Caki2 (cell line): Measurements from ENCODE around the gene S100A14. TPM values are rescaled to one million over a fixed set of nuclear protein-coding genes. Genes with fewer than 3 reads are reported as not detected.
"Not testable (repeated sequence)": the region's sequence is repeated elsewhere in the genome, so short reads cannot be mapped to it uniquely, and the experiment has no call there.

Experiments
- DNase-seq: peaks from one replicate; pipeline ENCODE4 v3.0.0-alpha.2; 2015; ENCODE audit warnings: low read depth
- in situ Hi-C: cut with HindIII; loops from 2 replicates; pipeline ENCODE4 v1.10.0; 2016; ENCODE audit warnings: low sequenced_read_pairs, low pct_unique_long_range_greater_than_20kb, mixed read lengths
- total RNA-seq: library from RNA; depleted of rRNA; stranded (reverse); fragments of >200 nt; shearing (Covaris generic); gene quantifications from 2 replicates; pipeline ENCODE4 v1.2.3, GENCODE V29; 2014; ENCODE audit warnings: low replicate concordance; rRNA removed

Gene S100A14
- total RNA-seq, 1 experiment from 2014 or later = not detected

DNA sequence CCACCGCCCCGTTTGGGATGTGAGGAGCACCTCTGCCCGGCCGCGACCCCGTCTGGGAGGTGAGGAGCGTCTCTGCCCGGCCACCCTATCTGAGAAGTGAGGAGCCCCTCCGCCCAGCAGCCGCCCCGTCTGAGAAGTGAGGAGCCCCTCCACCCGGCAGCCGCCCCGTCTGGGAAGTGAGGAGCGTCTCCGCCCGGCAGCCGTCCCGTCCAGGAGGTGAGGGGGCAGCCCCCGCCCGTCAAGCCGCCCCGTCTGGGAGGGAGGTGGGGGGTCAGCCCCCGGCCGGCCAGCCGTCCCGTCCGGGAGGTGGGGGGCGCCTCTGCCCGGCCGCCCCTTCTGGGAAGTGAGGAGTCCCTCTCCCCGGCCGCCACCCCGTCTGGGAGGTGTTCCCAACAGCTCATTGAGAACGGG, 41.0 kb downstream of the S100A14 start:
- in situ Hi-C loops, DNase-seq: not testable (repeated sequence)

DNA sequence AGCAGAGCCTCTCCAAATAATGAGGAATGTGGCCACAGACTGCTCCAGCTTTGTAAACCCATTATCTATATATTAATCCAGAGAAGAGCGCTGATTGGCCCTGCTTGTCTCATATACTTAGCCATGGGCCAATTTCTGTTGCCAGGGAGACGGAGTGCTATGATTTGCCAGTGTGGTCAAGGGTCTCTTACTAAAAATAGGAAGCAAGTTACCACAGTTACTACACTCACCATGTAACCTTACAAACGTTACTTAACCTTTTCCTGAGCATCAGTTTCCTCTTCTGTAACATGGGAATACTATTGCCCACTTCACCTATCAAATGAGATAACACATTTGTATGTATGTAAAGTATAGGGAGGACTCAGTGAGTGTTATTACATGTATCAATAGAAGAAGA, 42.8 kb downstream of the S100A14 start:
- DNase-seq = no peak
- in situ Hi-C loops = no loop called here

DNA sequence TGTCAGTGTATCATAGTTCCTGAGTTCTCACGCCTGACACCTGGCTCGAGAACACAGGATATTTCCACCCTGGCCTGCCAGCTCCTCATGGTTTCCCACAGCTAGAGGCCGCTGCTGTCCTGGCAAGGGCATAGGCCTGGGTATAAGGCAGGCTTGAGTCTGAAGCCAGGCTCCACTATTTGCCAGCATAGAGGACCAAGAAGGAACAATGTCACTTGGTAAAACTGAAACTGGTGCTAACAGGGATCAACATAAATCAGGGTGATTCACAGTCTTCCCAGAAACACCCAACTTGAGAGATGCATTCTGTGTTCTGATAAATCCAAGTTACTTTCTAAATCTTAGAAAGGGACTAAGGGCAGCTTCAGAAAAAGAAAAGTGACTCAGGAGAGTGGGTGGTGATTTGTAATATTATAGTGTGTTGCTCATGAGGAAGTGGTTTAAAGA, 43.5 kb downstream of the S100A14 start:
- DNase-seq = peak; percentile 77
- in situ Hi-C loops = no loop called here

DNA sequence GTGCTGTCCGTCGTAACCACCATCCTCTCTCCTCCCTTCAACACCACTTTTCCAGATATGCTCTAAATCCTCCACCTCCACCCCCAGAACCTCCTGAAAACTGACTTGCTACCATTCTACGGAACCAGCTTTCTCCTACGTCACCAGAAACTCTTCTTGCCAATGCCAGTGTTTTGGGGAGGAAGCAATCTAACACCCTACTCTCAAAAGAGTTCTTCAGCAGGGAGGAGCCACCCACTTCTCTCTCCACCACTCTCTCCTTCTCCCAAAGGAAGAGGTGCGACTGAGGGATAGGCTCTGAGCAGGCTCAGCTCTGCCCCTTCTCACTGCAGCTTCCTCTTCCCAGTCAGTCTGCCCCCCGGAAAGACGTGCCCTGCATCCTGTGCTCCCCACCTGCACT, 44.4 kb downstream of the S100A14 start:
- in situ Hi-C loops = no loop called here
- no peak for DNase-seq

DNA sequence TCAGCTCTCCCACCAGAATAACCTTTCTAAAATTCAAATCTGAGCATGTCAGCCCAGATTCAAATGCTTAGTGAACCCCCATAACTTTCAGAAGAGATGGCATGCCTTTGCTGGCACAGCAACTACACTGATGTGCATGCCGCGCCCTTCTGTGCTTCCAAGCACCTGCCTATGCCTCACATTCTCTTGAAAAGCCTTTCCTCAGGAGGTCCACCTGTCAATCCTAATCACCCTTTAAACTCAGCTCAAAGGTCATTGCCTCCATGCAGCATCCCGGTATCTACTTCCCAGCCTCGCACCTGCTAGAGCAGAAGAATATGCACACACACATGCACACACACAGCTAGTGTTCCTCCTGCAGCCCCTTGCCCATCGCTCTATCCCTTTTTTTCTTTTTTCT, 45.3 kb downstream of the S100A14 start:
- no peak for DNase-seq
- in situ Hi-C loops = no loop called here

DNA sequence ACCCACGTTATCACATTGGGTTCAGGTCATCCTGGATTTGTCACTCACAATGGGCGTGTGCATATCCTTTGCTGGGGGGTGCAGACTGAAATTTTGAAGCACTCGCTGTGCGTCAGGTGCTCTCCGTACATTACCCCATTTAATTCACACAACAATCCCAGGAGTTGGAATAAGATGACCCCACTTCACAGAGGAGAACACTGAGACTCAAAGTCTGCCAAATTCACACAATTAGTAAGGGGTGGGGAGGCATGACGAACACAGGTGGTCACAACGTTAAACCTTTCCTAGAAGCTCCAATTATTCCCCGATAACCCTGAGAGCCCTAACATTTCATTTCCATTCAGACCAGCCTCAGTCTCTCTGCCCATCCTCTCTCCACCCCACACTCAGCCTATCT, 46.7 kb downstream of the S100A14 start:
- in situ Hi-C loops = no loop called here
- DNase-seq = no peak

DNA sequence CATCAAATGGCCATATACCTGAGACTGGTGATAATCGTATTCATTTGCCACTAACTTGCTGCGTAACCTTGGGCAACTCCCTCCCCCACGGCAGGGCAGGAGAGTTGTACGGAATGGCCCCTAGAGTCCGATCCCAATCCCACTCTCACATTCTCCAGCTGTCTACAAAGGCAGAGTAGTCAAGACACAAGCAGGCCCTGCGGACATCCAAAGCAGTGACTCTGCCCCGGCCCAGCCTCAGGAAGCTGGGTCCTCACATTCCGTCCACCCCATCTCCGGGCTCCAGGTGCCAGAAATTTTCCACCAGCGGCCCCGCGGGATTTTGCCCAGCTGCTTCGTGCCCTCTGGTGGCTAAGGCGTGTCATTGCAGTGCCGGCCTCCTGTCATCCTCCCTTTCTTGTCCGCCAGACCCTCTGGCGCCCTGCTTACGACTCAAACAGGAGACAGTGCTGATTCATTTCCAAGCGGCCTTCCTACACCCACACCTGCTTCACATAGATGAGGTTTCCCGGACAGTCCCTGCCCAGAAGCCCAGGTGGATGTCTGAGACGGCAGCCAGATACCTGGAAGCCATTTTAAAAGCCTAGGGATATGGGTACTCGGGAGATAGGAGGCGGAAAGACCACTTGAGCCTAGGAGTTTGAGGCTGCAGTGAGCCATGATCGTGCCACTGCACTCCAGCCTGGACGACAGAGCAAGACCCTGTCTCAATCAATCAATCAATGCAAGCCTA, 47.6 kb downstream of the S100A14 start:
- in situ Hi-C loops = no loop called here
- DNase-seq = peak; percentile 96

DNA sequence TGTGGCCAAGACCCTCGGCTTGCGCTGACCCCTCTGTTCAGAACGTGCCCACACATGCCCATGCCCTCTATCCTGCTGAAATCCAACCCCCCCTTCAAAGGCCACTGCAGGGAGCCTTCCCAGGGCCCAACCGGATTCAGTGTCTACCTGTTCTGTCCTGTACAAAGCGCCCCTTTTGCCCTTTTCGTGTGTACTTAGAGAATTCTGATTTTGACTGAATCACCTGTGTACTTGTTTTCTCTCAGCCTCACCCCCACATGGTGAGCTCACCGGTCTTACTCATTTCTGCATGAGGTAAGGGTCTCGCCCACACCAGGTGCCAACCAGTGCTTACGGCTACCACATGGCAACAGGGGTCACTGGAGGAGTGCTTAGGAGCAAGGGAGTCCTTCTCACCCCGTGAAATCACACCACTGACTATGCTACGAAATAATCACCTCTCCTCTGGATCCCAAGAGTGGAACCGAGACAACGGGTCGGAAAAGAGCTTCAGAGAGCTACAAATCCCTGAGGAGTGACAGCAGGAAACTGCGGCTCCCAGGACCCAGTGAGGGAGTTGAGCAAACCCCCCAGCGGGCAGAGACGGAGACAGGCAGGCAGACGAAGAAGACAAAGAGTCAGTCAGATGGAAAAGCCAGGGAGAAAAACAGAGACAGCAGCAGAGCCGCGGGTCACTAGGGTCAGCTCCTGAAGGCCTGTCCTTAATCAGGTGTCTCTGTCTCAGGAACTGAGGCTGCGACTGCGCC, 48.3 kb downstream of the S100A14 start:
- in situ Hi-C loops = no loop called here
- no peak for DNase-seq

DNA sequence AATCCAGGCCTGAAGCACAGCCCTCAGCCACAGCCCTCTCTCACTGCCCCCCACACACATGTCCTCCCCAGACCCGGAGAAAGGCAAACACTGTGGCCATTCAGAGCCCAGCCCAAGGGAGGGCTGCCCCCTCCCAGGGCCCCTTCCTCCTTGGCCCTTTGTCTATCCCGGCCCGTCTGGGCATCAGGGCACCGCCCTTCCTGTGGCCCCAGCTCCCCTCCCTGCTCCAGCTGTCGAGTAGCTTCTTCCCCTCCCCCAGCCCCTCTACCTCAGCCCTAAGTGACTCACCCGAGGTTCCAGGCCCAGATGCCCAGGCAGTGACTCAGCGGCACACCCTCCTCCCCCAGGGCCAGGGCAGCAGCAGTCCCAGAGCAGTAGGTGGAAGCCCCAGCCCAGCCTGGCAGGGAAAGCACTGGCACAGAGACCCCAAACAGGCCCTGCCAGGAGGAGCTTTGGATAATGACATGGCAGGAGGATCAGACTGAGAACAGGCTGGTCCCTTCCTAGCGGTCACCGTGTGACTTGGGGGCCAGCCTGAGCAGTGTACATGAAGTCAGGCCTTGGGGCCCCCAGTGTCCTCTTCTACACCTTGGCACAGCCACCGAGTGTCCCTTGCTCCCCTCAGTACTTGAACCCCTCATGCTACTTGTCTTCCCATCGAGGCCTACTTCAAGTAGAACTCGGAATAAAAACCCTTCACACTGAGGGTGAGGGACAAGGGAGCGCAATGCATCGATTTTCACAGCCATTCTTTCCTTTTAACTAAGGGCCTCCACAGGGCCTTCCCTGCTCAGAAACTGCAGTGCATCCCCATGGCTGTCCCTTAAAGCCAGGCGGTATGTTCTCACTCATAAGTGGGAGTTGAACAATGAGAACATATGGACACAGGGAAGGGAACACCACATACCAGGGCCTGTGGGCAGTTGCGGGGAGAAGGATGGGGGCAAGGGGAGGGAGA, 49.4 kb downstream of the S100A14 start:
- peak; percentile 99 for DNase-seq
- in situ Hi-C loops = no loop called here

DNA sequence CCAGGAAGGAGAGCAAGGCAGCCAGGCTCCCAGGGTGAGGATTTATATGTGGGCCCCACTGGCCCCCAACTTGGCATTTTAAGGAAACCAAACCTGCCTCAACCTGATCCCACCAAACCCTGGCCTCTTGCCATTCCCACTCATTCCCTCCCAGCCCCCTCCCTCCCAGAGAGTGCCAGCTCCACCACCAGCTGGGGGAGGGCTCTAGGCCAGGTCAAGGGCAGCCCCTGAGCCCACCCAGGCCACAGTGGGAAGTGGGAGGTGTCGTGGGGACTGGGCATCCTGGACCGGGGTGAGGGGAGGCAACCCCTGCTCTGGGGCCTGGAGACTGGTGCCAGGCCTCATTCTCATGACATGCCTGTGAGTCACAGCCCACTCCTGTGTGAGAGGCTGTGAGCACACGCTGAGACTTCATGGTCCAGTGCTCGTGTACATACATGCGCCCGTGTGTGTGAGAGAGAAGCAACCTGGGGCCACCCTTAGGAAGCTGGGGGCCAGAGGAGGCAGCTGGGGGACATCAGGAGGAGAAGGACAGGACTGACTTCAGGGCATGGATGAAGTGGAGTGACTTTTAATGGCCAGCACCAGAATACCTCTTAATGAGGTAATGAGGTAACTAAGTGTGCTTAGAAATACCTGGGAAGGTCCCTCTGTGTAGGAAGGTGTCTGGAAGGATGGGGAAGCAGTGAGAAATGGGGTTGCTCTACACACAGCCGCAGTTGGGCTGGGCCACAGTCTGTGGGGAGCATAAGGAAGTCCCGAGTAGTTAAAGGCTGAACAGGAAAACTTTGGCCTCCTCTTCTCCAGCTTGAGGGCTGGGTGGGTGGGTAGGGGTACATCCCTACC, 50.4 kb downstream of the S100A14 start, which contains the start of gene S100A2:
Gene S100A2 (minus strand): TSS at position 316 of the 846 bp plus-strand sequence. CDS start 1,967 bp downstream, outside the sequence.
- peak; percentile 93 for DNase-seq
- in situ Hi-C loops = no loop called here

Other genes with a start within 250 kb of the S100A14 start
- not detected in 2 replicates for gene S100A12, start 240.7 kb downstream of the S100A14 start, total RNA-seq
- gene S100A8, start 225.3 kb downstream of the S100A14 start, total RNA-seq = not detected in 2 replicates
- gene S100A7A, start 199.8 kb downstream of the S100A14 start, total RNA-seq = not detected in 2 replicates
- not detected in 2 replicates for gene S100A7, start 155.7 kb downstream of the S100A14 start, total RNA-seq
- gene S100A6, start 80.3 kb downstream of the S100A14 start, total RNA-seq = 1,350 and 1,721 TPM in 2 replicates
- not detected in 2 replicates for gene S100A5, start 75.4 kb downstream of the S100A14 start, total RNA-seq
- gene S100A4, start 70.5 kb downstream of the S100A14 start, total RNA-seq = 40.4 and 54.7 TPM in 2 replicates
- not detected in 2 replicates for gene S100A3, start 67.1 kb downstream of the S100A14 start, total RNA-seq
- 10.0 and 24.4 TPM in 2 replicates for gene S100A2, start 50.5 kb downstream of the S100A14 start, total RNA-seq
- gene S100A16, start 3.2 kb downstream of the S100A14 start, total RNA-seq = 310 and 401 TPM in 2 replicates
- gene S100A13, start 11.2 kb upstream of the S100A14 start, total RNA-seq = 155 and 171 TPM in 2 replicates
- gene S100A1, start 12.1 kb upstream of the S100A14 start, total RNA-seq = not detected in 2 replicates
- gene CHTOP, start 17.7 kb upstream of the S100A14 start, total RNA-seq = 34.6 and 42.0 TPM in 2 replicates
- 76.2 and 78.5 TPM in 2 replicates for gene SNAPIN, start 42.4 kb upstream of the S100A14 start, total RNA-seq
- gene ILF2, start 54.7 kb upstream of the S100A14 start, total RNA-seq = 271 and 308 TPM in 2 replicates
- gene NPR1, start 62.4 kb upstream of the S100A14 start, total RNA-seq = 0.41 TPM in 1 of 2 replicates, not detected in the other
- 19.9 and 23.1 TPM in 2 replicates for gene INTS3, start 111.7 kb upstream of the S100A14 start, total RNA-seq
- gene SLC27A3, start 159.1 kb upstream of the S100A14 start, total RNA-seq = 34.8 and 43.2 TPM in 2 replicates